AG04450 (cell line): Measurements from ENCODE around the gene EXOC3L2. TPM values are rescaled to one million over a fixed set of nuclear protein-coding genes. Genes with fewer than 3 reads are reported as not detected.

Source experiments
- CTCF ChIA-PET: fragments of 300-600, 350-600 bp; formaldehyde crosslinking; extraction: SDS; loops from one replicate; lab custom pipeline; 2022; ENCODE audit warnings: antibody characterized with exemption, inconsistent platforms; lab: Charles Lee
- POLR2A ChIA-PET: fragments of 350-600 bp; formaldehyde crosslinking; extraction: SDS; loops from one replicate; lab custom pipeline; 2021; ENCODE audit warnings: antibody characterized with exemption, inconsistent platforms; lab: Yijun Ruan, JAX
- DNase-seq: peaks from one replicate; pipeline ENCODE4 v3.0.0-alpha.2; 2011; ENCODE audit warnings: low read depth, low spot score
- H3K27ac ChIP-seq: one replicate; pipeline ENCODE4 v1.5.1; 2012; ENCODE audit warnings: low read depth, low read length, control low read depth
- H3K27me3 ChIP-seq: one replicate; pipeline ENCODE4 v1.6.0; 2012; ENCODE audit warnings: low read length; ENCODE audit not compliant: control insufficient read depth, insufficient read depth
- H3K4me3 ChIP-seq: 2 replicates; pipeline ENCODE4 v1.5.1; 2011; ENCODE audit warnings: mild to moderate bottlenecking, low read depth, low read length, control low read depth
- H3K9me3 ChIP-seq: 2 replicates; pipeline ENCODE4 v1.5.1; 2012; ENCODE audit warnings: low read length; ENCODE audit not compliant: control insufficient read depth, insufficient read depth
- polyA plus RNA-seq: library from polyadenylated mRNA; depleted of rRNA; stranded (reverse); fragments of >200 nt; gene quantifications from 2 replicates; pipeline ENCODE4 v1.2.3, GENCODE V29; 2011; rRNA removed
- TF ChIP-seq, protein P1 (sequence below): IDR thresholded peaks from 2 replicates; pipeline ENCODE4 v1.5.1; 2011; ENCODE audit warnings: low read depth, low read length, control low read depth, inconsistent platforms

Gene EXOC3L2
- polyA plus RNA-seq, 1 experiment, result not detected

DNA sequence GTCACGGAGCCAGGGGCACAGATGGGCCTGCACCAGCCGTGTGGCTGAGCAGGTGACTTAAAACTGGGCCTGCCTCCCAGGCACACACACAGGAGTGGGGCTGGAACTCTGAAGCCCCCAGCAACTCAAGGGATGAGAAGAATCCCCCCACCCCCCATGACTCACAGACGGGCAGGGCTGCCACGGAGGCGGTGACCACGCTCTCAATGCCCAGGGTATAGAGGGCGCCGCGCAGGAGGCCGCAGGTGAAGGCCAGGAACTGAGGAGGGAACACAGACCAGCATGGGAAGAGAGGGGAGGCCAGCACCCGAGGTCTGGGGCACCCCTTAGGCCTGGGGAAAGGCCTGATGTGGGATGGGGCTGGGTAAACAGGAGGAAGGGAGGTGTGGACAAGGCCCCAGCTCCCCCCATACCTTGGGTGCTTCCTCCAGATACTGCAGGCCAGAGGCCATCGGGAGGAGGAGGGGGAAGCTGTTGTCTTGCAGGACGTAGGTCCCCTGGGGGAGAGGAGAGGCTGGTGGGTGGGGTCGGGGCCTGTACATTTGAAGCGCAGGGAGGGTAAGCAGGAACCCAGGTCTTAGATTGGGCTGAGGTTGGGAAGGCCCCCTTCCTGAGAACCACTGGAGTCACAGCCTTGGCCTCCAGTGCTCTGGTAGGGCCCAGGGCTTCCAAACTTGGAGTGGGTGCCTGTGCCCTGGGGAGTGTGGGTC, 81.3 kb downstream of the EXOC3L2 start:
- POLR2A ChIA-PET, result interaction anchor here (0.6 to 1.9 kb wide), 2 partner anchors 14 to 567 kb away, joined by 4 to 10 read pairs; partner anchors contain the start of genes BLOC1S3, FBXO46 and TRAPPC6A
- H3K4me3 ChIP-seq, result no peak overlapping the region
- TF ChIP-seq, protein P1, sequence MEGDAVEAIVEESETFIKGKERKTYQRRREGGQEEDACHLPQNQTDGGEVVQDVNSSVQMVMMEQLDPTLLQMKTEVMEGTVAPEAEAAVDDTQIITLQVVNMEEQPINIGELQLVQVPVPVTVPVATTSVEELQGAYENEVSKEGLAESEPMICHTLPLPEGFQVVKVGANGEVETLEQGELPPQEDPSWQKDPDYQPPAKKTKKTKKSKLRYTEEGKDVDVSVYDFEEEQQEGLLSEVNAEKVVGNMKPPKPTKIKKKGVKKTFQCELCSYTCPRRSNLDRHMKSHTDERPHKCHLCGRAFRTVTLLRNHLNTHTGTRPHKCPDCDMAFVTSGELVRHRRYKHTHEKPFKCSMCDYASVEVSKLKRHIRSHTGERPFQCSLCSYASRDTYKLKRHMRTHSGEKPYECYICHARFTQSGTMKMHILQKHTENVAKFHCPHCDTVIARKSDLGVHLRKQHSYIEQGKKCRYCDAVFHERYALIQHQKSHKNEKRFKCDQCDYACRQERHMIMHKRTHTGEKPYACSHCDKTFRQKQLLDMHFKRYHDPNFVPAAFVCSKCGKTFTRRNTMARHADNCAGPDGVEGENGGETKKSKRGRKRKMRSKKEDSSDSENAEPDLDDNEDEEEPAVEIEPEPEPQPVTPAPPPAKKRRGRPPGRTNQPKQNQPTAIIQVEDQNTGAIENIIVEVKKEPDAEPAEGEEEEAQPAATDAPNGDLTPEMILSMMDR, result no peak
- H3K27me3 ChIP-seq, result peaks cover 6% of the 10 kb centered on the region
- no peaks in the 10 kb centered on the region; the same call in 1 of the 2 replicates for H3K9me3 ChIP-seq
- CTCF ChIA-PET, result interaction anchor here (1.1 kb wide), 1 partner anchor 174 kb away, joined by 4 read pairs; no protein-coding TSS in a partner anchor
- no peak overlapping the region for H3K27ac ChIP-seq
- no peak for DNase-seq

DNA sequence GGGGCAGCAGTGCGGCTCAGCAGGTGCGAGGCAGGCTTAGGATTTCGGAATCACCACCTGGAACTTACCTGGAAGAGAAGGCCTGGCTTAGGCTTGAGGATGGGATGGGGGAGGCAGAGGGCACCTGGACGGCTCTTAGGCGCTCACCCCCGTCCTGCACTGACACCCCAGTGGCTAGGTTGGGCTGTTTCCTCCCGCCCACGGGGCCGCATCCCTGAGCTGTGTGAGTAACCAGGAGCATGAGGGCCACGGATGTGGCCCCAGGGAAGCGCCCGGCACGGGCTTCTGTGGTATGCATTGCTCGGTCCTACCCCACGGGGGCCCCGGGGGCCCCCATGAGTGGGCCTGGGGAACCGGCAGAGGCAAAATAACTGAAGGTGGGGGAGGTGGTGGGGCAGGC, 82.1 kb downstream of the EXOC3L2 start:
- peaks cover 6% of the 10 kb centered on the region for H3K27me3 ChIP-seq
- ChIA-PET POLR2A (no interaction called here), CTCF (no interaction called here)
- DNase-seq, result no peak
- H3K4me3 ChIP-seq, result no peak overlapping the region
- H3K27ac ChIP-seq, result no peak overlapping the region
- TF ChIP-seq, protein P1, result no peak
- H3K9me3 ChIP-seq, result no peaks in the 10 kb centered on the region; the same call in 1 of the 2 replicates

DNA sequence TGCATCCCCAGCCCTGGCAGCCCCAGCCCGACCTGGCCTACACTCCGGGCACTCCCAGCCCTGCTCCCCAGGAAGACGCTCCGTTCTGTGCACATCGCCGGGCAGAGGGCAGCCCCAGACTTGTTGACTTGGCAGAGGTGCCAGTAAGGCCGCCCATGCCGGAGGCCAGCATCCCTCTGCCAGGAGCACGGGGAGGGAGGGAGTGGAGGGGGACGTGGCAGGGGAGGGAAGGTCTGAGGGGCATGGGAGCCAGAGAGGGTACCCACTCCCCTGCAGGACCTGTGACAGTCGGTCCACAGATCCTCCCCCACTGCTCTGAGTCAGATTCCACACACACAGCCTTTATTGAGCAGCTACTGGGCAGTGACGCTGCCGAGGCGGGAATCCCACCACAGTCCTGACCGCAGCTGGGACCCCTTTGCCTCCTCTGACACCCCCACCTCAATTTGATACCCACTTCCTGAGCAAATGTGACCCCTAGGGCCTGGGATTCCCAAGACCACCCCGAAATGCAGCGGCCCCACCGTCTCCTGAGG, 82.5 kb downstream of the EXOC3L2 start:
- POLR2A ChIA-PET, result no interaction called here
- Histone ChIP-seq H3K27me3 (peaks cover 6% of the 10 kb centered on the region), H3K27ac (no peak overlapping the region), H3K4me3 (no peak overlapping the region), H3K9me3 (no peaks in the 10 kb centered on the region; the same call in 1 of the 2 replicates)
- DNase-seq, result no peak
- CTCF ChIA-PET, result interaction anchor here (0.5 to 1.3 kb wide), 3 partner anchors 28 to 176 kb away, joined by 3 to 7 read pairs (median 3); no protein-coding TSS in a partner anchor
- TF ChIP-seq, protein P1, result no peak

Other genes starting within 250 kb of the EXOC3L2 start
- gene RELB, start 243.9 kb downstream of the EXOC3L2 start, polyA plus RNA-seq, result 9.9 and 13.9 TPM in 2 replicates
- gene CLASRP, start 206.4 kb downstream of the EXOC3L2 start, polyA plus RNA-seq, result 12.4 and 13.9 TPM in 2 replicates
- gene ZNF296, start 168.9 kb downstream of the EXOC3L2 start, polyA plus RNA-seq, result not detected in 2 replicates
- 20.6 and 24.7 TPM in 2 replicates for gene GEMIN7, start 166.1 kb downstream of the EXOC3L2 start, polyA plus RNA-seq
- 8.6 and 11.2 TPM in 2 replicates for gene PPP1R37, start 152.2 kb downstream of the EXOC3L2 start, polyA plus RNA-seq
- gene NKPD1, start 84.4 kb downstream of the EXOC3L2 start, polyA plus RNA-seq, result 0.04 TPM in 2 replicates
- gene TRAPPC6A, start 67.2 kb downstream of the EXOC3L2 start, polyA plus RNA-seq, result 5.8 and 9.4 TPM in 2 replicates
- 7.0 and 8.2 TPM in 2 replicates for gene BLOC1S3, start 66.6 kb downstream of the EXOC3L2 start, polyA plus RNA-seq
- 12.6 and 18.9 TPM in 2 replicates for gene MARK4, start 5.9 kb upstream of the EXOC3L2 start, polyA plus RNA-seq
- gene CKM, start 77.5 kb upstream of the EXOC3L2 start, polyA plus RNA-seq, result not detected in 2 replicates
- gene KLC3, start 95.3 kb upstream of the EXOC3L2 start, polyA plus RNA-seq, result not detected in 2 replicates
- gene ERCC2, start 125.2 kb upstream of the EXOC3L2 start, polyA plus RNA-seq, result 51.4 and 69.4 TPM in 2 replicates
- gene PPP1R13L, start 159.7 kb upstream of the EXOC3L2 start, polyA plus RNA-seq, result 2.4 and 5.1 TPM in 2 replicates
- gene POLR1G, start 161.2 kb upstream of the EXOC3L2 start, polyA plus RNA-seq, result 3.0 and 3.2 TPM in 2 replicates
- gene ERCC1, start 178.5 kb upstream of the EXOC3L2 start, polyA plus RNA-seq, result 75.8 and 113 TPM in 2 replicates
- 1.3 and 1.7 TPM in 2 replicates for gene FOSB, start 222.6 kb upstream of the EXOC3L2 start, polyA plus RNA-seq